ENCODE data around the gene LRRTM1.

Gene LRRTM1, protein sequence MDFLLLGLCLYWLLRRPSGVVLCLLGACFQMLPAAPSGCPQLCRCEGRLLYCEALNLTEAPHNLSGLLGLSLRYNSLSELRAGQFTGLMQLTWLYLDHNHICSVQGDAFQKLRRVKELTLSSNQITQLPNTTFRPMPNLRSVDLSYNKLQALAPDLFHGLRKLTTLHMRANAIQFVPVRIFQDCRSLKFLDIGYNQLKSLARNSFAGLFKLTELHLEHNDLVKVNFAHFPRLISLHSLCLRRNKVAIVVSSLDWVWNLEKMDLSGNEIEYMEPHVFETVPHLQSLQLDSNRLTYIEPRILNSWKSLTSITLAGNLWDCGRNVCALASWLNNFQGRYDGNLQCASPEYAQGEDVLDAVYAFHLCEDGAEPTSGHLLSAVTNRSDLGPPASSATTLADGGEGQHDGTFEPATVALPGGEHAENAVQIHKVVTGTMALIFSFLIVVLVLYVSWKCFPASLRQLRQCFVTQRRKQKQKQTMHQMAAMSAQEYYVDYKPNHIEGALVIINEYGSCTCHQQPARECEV
- long read RNA-seq, result 0 reads

DNA sequence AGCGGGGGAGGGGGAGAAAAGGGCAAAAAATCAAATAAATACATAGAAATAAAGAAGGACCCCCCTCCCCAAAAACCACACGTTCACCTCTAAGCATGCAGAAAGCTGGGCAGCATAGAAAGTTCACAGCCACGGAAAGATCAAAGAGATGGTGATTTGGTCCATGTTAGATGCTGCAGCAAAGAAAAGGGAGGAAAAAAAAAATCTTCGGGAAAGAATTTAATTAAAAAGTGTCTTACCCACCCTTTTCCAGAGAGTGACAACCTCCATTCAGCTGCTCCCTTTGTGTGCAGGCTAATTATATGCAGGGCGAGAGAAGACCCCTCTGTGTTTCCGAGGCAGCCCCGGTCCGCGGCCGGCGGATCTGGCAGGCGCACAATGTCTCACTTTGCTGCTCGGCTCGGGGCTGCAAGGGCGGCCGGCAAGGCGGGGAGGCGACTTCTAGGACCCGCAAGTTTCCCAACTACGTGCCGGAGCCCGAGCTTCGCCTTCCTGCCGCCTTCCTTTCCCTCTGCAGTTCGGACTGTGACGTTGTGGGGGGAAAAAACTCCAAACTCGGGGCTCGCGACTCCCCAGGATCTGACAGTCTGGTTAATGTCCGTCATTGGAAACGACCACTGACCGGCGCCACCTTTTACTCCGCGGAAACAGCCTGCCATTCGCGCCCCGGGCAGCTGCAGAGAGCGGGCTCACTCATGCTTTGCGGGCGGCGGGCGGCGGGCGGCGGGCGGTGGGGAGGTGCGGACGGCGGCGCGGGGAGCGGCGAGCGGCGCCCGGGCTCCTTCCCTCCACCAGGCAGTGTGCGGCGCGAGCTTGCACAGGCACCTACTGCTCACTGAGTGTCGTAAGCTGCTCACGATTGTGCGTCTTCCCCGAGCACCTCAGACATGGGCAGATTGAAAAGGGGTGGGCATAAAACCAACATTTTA is at the start of gene LRRTM1:
Gene LRRTM1 (minus strand): TSS at position 844 of the 929 bp plus-strand sequence. CDS start 933 bp downstream, outside the sequence.
- peaks cover 29% of the 10 kb centered on the region for H3K27me3 ChIP-seq (ENCODE audit: insufficient read depth, poor library complexity, severe bottlenecking)
- TF ChIP-seq POLR2AphosphoS5 (IDR thresholded peaks at IDR 0.05; ENCODE audit: low read depth) (no peak), SPI1 (IDR thresholded peaks at IDR 0.05; ENCODE audit: borderline replicate concordance, low read depth) (no peak), GABPA (IDR thresholded peaks at IDR 0.05; ENCODE audit: low read depth) (no peak)
- TF ChIP-seq, protein P1, sequence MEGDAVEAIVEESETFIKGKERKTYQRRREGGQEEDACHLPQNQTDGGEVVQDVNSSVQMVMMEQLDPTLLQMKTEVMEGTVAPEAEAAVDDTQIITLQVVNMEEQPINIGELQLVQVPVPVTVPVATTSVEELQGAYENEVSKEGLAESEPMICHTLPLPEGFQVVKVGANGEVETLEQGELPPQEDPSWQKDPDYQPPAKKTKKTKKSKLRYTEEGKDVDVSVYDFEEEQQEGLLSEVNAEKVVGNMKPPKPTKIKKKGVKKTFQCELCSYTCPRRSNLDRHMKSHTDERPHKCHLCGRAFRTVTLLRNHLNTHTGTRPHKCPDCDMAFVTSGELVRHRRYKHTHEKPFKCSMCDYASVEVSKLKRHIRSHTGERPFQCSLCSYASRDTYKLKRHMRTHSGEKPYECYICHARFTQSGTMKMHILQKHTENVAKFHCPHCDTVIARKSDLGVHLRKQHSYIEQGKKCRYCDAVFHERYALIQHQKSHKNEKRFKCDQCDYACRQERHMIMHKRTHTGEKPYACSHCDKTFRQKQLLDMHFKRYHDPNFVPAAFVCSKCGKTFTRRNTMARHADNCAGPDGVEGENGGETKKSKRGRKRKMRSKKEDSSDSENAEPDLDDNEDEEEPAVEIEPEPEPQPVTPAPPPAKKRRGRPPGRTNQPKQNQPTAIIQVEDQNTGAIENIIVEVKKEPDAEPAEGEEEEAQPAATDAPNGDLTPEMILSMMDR (IDR thresholded peaks at IDR 0.05; ENCODE audit: insufficient read depth, low read length), result no peak
- TF ChIP-seq, protein P2, sequence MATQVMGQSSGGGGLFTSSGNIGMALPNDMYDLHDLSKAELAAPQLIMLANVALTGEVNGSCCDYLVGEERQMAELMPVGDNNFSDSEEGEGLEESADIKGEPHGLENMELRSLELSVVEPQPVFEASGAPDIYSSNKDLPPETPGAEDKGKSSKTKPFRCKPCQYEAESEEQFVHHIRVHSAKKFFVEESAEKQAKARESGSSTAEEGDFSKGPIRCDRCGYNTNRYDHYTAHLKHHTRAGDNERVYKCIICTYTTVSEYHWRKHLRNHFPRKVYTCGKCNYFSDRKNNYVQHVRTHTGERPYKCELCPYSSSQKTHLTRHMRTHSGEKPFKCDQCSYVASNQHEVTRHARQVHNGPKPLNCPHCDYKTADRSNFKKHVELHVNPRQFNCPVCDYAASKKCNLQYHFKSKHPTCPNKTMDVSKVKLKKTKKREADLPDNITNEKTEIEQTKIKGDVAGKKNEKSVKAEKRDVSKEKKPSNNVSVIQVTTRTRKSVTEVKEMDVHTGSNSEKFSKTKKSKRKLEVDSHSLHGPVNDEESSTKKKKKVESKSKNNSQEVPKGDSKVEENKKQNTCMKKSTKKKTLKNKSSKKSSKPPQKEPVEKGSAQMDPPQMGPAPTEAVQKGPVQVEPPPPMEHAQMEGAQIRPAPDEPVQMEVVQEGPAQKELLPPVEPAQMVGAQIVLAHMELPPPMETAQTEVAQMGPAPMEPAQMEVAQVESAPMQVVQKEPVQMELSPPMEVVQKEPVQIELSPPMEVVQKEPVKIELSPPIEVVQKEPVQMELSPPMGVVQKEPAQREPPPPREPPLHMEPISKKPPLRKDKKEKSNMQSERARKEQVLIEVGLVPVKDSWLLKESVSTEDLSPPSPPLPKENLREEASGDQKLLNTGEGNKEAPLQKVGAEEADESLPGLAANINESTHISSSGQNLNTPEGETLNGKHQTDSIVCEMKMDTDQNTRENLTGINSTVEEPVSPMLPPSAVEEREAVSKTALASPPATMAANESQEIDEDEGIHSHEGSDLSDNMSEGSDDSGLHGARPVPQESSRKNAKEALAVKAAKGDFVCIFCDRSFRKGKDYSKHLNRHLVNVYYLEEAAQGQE (IDR thresholded peaks at IDR 0.05; ENCODE audit: insufficient replicate concordance, low read depth), result no peak
- DNase-seq (ENCODE audit: low read depth in 1 of 2, low spot score in 1 of 2), result no peak
- H3K4me3 ChIP-seq (replicated peaks; ENCODE audit: insufficient read depth, low read length), result no peak within 1 kb of the TSS
- H3K27ac ChIP-seq (replicated peaks), result no peak within 1 kb of the TSS

DNA sequence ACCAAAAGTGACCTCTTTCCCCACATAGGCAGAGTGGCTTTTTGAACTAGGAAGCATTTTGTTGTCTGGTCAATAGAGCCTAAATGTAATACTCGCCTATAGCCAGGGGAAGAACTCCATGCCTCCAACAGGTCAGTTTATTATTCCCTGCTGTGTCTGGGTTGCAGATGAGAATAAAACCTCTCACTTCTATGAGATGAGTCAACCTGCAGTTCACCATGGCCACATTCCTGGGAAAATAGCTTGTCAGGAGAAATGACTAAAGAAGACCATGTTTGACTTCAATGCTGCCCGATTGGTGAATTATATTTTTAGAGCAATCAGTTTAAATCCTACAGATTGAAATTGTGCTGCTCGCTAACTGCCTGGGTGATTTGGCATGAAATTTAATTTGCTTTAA is 46.7 kb upstream of the LRRTM1 start:
- no peak overlapping the region for H3K27ac ChIP-seq (replicated peaks)
- TF ChIP-seq, protein P1 (IDR thresholded peaks at IDR 0.05; ENCODE audit: insufficient read depth, low read length), result no peak
- TF ChIP-seq POLR2AphosphoS5 (IDR thresholded peaks at IDR 0.05; ENCODE audit: low read depth) (no peak), SPI1 (IDR thresholded peaks at IDR 0.05; ENCODE audit: borderline replicate concordance, low read depth) (no peak), GABPA (IDR thresholded peaks at IDR 0.05; ENCODE audit: low read depth) (no peak)
- TF ChIP-seq, protein P2 (IDR thresholded peaks at IDR 0.05; ENCODE audit: insufficient replicate concordance, low read depth), result no peak

DNA sequence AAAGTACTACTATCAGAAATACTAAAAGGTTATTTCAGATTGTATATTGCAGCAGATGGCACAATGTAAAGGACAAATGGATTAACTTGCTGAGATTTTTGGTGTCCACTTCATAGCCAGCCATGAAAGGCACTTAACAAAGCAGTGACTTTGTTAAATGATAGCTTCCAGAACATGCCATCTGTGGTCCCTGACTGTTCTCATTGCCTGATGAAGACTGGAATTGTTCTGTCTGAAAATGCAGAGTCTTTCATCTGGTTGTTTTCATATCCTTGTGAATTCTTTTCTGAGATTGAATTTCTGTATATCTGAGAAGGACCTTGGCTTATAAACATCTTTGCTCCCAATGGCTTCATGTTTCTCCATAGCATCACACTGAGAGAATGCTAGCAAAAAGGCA is 44.4 kb upstream of the LRRTM1 start:
- Histone ChIP-seq H3K4me3 (replicated peaks; ENCODE audit: insufficient read depth, low read length) (no peak overlapping the region), H3K27ac (replicated peaks) (no peak overlapping the region), H3K27me3 (ENCODE audit: insufficient read depth, poor library complexity, severe bottlenecking) (no peaks in the 10 kb centered on the region)
- TF ChIP-seq, protein P1 (IDR thresholded peaks at IDR 0.05; ENCODE audit: insufficient read depth, low read length), result no peak
- TF ChIP-seq SPI1 (IDR thresholded peaks at IDR 0.05; ENCODE audit: borderline replicate concordance, low read depth) (no peak), POLR2AphosphoS5 (IDR thresholded peaks at IDR 0.05; ENCODE audit: low read depth) (no peak), GABPA (IDR thresholded peaks at IDR 0.05; ENCODE audit: low read depth) (no peak)
- TF ChIP-seq, protein P2 (IDR thresholded peaks at IDR 0.05; ENCODE audit: insufficient replicate concordance, low read depth), result no peak
- no peak for DNase-seq (ENCODE audit: low read depth in 1 of 2, low spot score in 1 of 2)

More for the DNA sequence above, 46.7 kb upstream of the LRRTM1 start:
- H3K27me3 ChIP-seq (ENCODE audit: insufficient read depth, poor library complexity, severe bottlenecking), result no peaks in the 10 kb centered on the region
- no peak overlapping the region for H3K4me3 ChIP-seq (replicated peaks; ENCODE audit: insufficient read depth, low read length)
- no peak for DNase-seq (ENCODE audit: low read depth in 1 of 2, low spot score in 1 of 2)
